Caco-2 (cell line): ENCODE measurements around the gene CDC42SE1. TPM values are rescaled to one million over a fixed set of nuclear protein-coding genes. Genes with fewer than 3 reads are reported as not detected.

Experiments used
- BruUV-seq: library from RNA; stranded (reverse); fragments of 400-500 nt; replicated peaks from 2 replicates; lab custom pipeline; 2021; lab: Mats Ljungman, UMichigan
- CTCF ChIA-PET: fragments of 300-600 bp; sonication (Branson Sonifier 250); formaldehyde crosslinking; loops from one replicate; lab custom pipeline; 2022; ENCODE audit warnings: antibody characterized with exemption; lab: Charles Lee
- POLR2A ChIA-PET: fragments of 300-600 bp; sonication (Branson Sonifier 250); formaldehyde crosslinking; loops from one replicate; lab custom pipeline; 2022; ENCODE audit warnings: antibody characterized with exemption; lab: Charles Lee
- DNase-seq, 2 experiments: peaks; one replicate each; pipeline versions ENCODE4 v3.0.0 to v3.0.0-alpha.2; 2020 to 2022
- H3K27me3 ChIP-seq: replicated peaks from 2 replicates; pipeline ENCODE4 v1.6.0; 2011; ENCODE audit warnings: low read length; ENCODE audit not compliant: control insufficient read depth, insufficient read depth
- H3K36me3 ChIP-seq: 2 replicates; pipeline ENCODE4 v1.5.1; 2011; ENCODE audit warnings: low read length; ENCODE audit not compliant: control insufficient read depth, insufficient read depth
- H3K4me1 ChIP-seq: fragments of 250-450 bp; sonication (Bioruptor Pico); 2 replicates; pipeline ENCODE4 v1.5.1; 2020; ENCODE audit warnings: mild to moderate bottlenecking
- H3K4me3 ChIP-seq: 2 replicates; pipeline ENCODE4 v1.5.1; 2011; ENCODE audit warnings: low read depth, mild to moderate bottlenecking, control low read depth, low read length
- H3K9me3 ChIP-seq: fragments of 250-450 bp; sonication (Bioruptor Pico); 2 replicates; pipeline ENCODE4 v1.5.1; 2020; ENCODE audit warnings: mild to moderate bottlenecking, moderate library complexity
- H3K27ac Mint-ChIP-seq: one replicate; pipeline ENCODE4 v1.8.0; 2022; ENCODE audit warnings: mixed read lengths; ENCODE audit not compliant: unreplicated experiment
- H3K27me3 Mint-ChIP-seq: one replicate; pipeline ENCODE4 v1.8.0; 2022; ENCODE audit warnings: mixed read lengths; ENCODE audit not compliant: insufficient read depth, unreplicated experiment
- H3K36me3 Mint-ChIP-seq: one replicate; pipeline ENCODE4 v1.8.0; 2022; ENCODE audit warnings: mild to moderate bottlenecking, mixed read lengths; ENCODE audit not compliant: insufficient read depth, unreplicated experiment
- H3K4me1 Mint-ChIP-seq: one replicate; pipeline ENCODE4 v1.8.0; 2022; ENCODE audit warnings: low read depth, mixed read lengths; ENCODE audit not compliant: unreplicated experiment
- H3K4me3 Mint-ChIP-seq: one replicate; pipeline ENCODE4 v1.8.0; 2022; ENCODE audit warnings: mild to moderate bottlenecking, moderate library complexity, mixed read lengths; ENCODE audit not compliant: unreplicated experiment
- H3K9me3 Mint-ChIP-seq: one replicate; pipeline ENCODE4 v1.8.0; 2022; ENCODE audit warnings: mixed read lengths; ENCODE audit not compliant: unreplicated experiment
- CTCF ChIP-seq, 2 experiments: fragments of 200-600 bp in 1 of 2; IDR thresholded peaks; 1 replicate in 1 of 2; 2 replicates in 1 of 2; pipeline versions ENCODE4 v1.5.1 to v1.8.0; 2011 to 2022; ENCODE audit warnings: antibody characterized with exemption in 1 of 2, control low read depth in 1 of 2, inconsistent platforms in 1 of 2, low read depth in 1 of 2, low read length in 1 of 2, mild to moderate bottlenecking in 1 of 2, moderate library complexity in 1 of 2; ENCODE audit not compliant: insufficient read depth in 1 of 2, severe bottlenecking in 1 of 2, unreplicated experiment in 1 of 2
- intact Hi-C: fragments of 100-400 bp; cut with micrococcal nuclease; formaldehyde crosslinking; loops from one replicate; pipeline ENCODE4 v1.10.0; 2022; ENCODE audit not compliant: unreplicated experiment
- total RNA-seq: library from RNA; stranded (reverse); gene quantifications from 2 replicates; pipeline ENCODE4 v1.2.3, GENCODE V29; 2022

Gene CDC42SE1
- total RNA-seq, 1 experiment from 2014 or later, result 59.4 TPM

GRCh38 chr1:151060007-151060656 lies 710 bp upstream of the CDC42SE1 start, which contains the start of gene MLLT11:
Gene MLLT11, plus strand, starts transcription at chr1:151060397. Its CDS starts 6,828 bp downstream, at chr1:151067225.
- H3K27ac Mint-ChIP-seq, result peak within 1 kb of the TSS; percentile 86
- intact Hi-C loops, result no loop called here
- TF ChIP-seq CTCF (IDR thresholded peaks at IDR 0.05; ENCODE audit: insufficient read depth in 1 of 2, low read depth in 1 of 2, low read length in 1 of 2, severe bottlenecking in 1 of 2, unreplicated experiment in 1 of 2), result no peak
- H3K4me1 Mint-ChIP-seq, result peaks cover 49% of the 10 kb centered on the region
- H3K36me3 ChIP-seq, result peaks cover 4% of the 10 kb centered on the region
- no peaks in the 10 kb centered on the region for H3K27me3 ChIP-seq
- H3K4me3 ChIP-seq, result peak within 1 kb of the TSS; percentile 60
- ChIA-PET CTCF (interaction anchor here (0.6 to 1.4 kb wide), 4 partner anchors 12 to 221 kb away, joined by 3 to 9 read pairs (median 4); partner anchors contain the start of gene C1orf56), POLR2A (interaction anchor here (0.6 to 1.2 kb wide), 3 partner anchors 11 to 107 kb away, joined by 3 to 4 read pairs (median 3); no protein-coding TSS in a partner anchor)
- DNase-seq, result no peak
- H3K36me3 Mint-ChIP-seq, result peaks cover 46% of the 10 kb centered on the region
- no peaks in the 10 kb centered on the region for H3K9me3 ChIP-seq
- H3K4me1 ChIP-seq, result peaks cover 17% of the 10 kb centered on the region
- H3K9me3 Mint-ChIP-seq, result no peaks in the 10 kb centered on the region
- no TSS peak for BruUV-seq
- H3K4me3 Mint-ChIP-seq, result peak within 1 kb of the TSS; percentile 88
- H3K27me3 Mint-ChIP-seq, result no peaks in the 10 kb centered on the region

DNA sequence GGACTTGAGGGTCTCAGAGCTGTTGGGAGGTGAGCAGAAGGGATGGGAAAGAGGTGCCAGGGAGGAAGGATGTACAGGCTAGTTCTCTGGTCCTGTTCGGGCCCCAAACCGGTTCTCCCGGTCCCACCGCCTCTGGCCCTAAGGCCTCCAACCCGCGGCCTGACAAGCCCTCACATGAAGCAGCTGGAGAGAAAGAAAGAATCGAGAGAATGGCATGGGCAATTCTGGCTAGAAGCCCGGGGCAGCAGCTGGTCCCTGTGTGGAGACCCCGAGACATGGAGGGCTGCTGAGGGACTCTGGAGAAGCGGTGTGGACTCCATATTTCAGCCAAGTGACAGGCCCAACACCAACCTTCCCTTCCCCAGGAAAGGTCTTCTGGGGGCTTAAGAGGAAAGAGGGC lies 730 bp downstream of the CDC42SE1 start:
- H3K4me1 Mint-ChIP-seq, result peaks cover 52% of the 10 kb centered on the region
- CTCF ChIA-PET, result interaction anchor here (0.5 to 1.9 kb wide), 6 partner anchors 11 to 73 kb away, joined by 3 to 9 read pairs (median 4); partner anchors contain the start of genes C1orf56, GABPB2 and MINDY1
- POLR2A ChIA-PET, result interaction anchor here (1.2 kb wide), 2 partner anchors 13 to 45 kb away, joined by 3 read pairs; no protein-coding TSS in a partner anchor
- peak overlapping the region; percentile 60 for H3K4me3 ChIP-seq
- H3K27me3 Mint-ChIP-seq, result no peaks in the 10 kb centered on the region
- H3K4me1 ChIP-seq, result peaks cover 17% of the 10 kb centered on the region
- peak; percentile 87 to 92 for DNase-seq
- peaks cover 61% of the 10 kb centered on the region for H3K36me3 Mint-ChIP-seq
- intact Hi-C loops, result loop anchor here (1.0 to 2.0 kb wide), 2 partner anchors 34 to 45 kb away; no protein-coding TSS in a partner anchor
- H3K36me3 ChIP-seq, result peaks cover 11% of the 10 kb centered on the region
- no peaks in the 10 kb centered on the region for H3K9me3 ChIP-seq
- BruUV-seq, result no TSS peak
- H3K4me3 Mint-ChIP-seq, result peak overlapping the region; percentile 88
- no peaks in the 10 kb centered on the region for H3K27me3 ChIP-seq
- no peaks in the 10 kb centered on the region for H3K9me3 Mint-ChIP-seq
- TF ChIP-seq CTCF (IDR thresholded peaks at IDR 0.05; ENCODE audit: insufficient read depth in 1 of 2, low read depth in 1 of 2, low read length in 1 of 2, severe bottlenecking in 1 of 2, unreplicated experiment in 1 of 2), result no peak
- H3K27ac Mint-ChIP-seq, result peak overlapping the region; percentile 86

DNA sequence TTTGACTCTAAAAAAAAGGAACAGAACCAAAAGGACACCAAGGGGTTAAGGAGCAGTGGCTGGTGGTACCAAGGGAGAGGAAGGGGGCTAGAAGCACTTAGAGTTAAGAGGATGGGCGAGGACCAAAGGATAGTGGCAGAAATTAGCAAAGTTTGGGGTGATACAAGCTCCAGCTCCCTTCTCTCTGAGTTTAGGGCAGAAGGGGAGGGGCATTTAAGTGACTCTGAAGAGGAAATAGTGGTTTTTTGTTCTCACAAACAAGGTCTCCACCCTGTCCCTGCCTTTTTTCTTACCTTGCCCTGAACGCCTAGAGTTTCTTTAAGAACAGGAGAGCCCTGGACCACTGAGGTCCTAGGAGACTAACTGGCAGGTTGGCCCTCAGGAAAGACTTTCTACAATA lies 3.3 kb downstream of the CDC42SE1 start:
- Mint-ChIP-seq H3K4me1 (peaks cover 52% of the 10 kb centered on the region), H3K27me3 (no peaks in the 10 kb centered on the region), H3K27ac (peak overlapping the region; percentile 16), H3K36me3 (peaks cover 84% of the 10 kb centered on the region), H3K4me3 (peak overlapping the region; percentile 88), H3K9me3 (no peaks in the 10 kb centered on the region)
- no peaks in the 10 kb centered on the region for H3K9me3 ChIP-seq
- no peak overlapping the region for H3K4me3 ChIP-seq
- TF ChIP-seq CTCF (IDR thresholded peaks at IDR 0.05; ENCODE audit: insufficient read depth in 1 of 2, low read depth in 1 of 2, low read length in 1 of 2, severe bottlenecking in 1 of 2, unreplicated experiment in 1 of 2), result no peak
- POLR2A ChIA-PET, result no interaction called here
- peaks cover 17% of the 10 kb centered on the region for H3K4me1 ChIP-seq
- H3K36me3 ChIP-seq, result peaks cover 11% of the 10 kb centered on the region
- H3K27me3 ChIP-seq, result no peaks in the 10 kb centered on the region
- intact Hi-C loops, result no loop called here
- DNase-seq, result no peak
- CTCF ChIA-PET, result interaction anchor here (0.6 kb wide), 1 partner anchor 50 kb away, joined by 3 read pairs; no protein-coding TSS in a partner anchor
- no TSS peak for BruUV-seq
